ENCODE data around the gene CRX.
"Not testable (repeated sequence)": the region's sequence is repeated elsewhere in the genome, so short reads cannot be mapped to it uniquely, and the experiment has no call there.

DNA sequence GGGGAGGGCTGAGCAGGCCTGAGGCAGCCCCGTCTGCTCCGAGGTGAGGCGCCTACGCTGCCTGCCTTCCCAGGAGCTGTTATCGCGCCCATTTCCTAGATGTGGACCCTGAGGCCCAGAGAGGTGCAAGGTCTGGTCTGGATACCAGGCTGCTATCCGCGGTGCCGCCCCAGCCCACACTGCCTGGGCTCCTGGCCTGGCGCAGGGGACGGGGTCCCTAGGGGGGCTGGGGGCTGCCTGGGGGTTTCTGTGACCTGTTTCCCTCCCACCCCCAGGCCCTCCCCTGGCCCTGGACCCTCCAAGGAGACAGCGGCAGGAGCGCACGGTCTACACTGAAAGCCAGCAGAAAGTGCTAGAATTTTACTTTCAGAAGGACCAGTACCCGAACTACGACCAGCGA, 38.1 kb downstream of the CRX start:
- TF ChIP-seq POLR2A (IDR thresholded peaks at IDR 0.05; ENCODE audit: low read length); GATA1 (IDR thresholded peaks at IDR 0.05; ENCODE audit: low read depth, low read length): not testable (repeated sequence)

All from erythroblast (primary cell).